GM19372 (cell line): ENCODE measurements around the gene CSNK1G2.
"Not testable (repeated sequence)": the region's sequence is repeated elsewhere in the genome, so short reads cannot be mapped to it uniquely, and the experiment has no call there.

ENCODE experiments used
- ATAC-seq: cut with Tn5 transposase; IDR thresholded peaks from one replicate; pipeline ENCODE4 v1.9.1; 2021; ENCODE audit warnings: mild to moderate bottlenecking, low read depth, moderate library complexity; ENCODE audit not compliant: unreplicated experiment

CSNK1G2 gene

DNA sequence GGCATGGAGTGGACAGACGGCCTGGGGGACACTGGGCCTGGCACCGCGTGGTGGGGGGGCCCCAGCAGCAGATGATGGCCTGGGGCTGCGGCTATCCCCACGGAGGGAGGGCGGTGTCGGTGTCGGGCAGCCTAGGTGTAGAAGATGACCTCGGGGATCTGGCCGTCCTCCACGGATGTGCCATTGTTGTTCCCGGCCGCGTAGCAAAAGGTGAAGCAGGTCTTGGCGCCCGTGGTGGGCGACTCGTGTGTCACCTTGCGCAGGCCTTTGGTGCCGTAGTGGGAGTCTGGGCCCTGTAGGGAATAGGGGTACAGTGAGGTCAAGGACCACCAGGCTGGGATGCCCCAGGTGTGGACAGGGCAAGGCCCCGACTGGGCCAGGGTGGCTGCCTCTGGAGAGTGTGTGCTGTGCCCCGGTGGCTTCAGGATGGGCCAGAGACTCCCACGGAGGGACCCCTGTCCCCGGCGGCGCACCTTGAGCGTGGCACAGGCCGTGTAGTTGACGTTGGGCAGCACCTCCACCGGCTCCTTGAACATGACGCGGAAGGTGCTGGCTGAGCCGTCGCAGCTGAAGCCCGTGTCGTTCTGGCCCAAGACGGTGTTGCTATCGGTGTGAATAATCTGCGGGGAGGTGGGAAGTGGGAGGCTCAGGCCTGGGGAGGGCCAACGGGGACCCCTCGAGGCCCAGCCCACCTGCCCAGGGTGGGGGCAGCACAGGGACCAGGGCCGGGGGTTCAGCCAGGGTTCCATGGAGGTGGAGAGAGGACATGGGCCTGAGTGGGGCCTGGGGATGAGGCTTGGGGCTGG lies 45.6 kb downstream of the CSNK1G2 start:
- no peak for ATAC-seq

DNA sequence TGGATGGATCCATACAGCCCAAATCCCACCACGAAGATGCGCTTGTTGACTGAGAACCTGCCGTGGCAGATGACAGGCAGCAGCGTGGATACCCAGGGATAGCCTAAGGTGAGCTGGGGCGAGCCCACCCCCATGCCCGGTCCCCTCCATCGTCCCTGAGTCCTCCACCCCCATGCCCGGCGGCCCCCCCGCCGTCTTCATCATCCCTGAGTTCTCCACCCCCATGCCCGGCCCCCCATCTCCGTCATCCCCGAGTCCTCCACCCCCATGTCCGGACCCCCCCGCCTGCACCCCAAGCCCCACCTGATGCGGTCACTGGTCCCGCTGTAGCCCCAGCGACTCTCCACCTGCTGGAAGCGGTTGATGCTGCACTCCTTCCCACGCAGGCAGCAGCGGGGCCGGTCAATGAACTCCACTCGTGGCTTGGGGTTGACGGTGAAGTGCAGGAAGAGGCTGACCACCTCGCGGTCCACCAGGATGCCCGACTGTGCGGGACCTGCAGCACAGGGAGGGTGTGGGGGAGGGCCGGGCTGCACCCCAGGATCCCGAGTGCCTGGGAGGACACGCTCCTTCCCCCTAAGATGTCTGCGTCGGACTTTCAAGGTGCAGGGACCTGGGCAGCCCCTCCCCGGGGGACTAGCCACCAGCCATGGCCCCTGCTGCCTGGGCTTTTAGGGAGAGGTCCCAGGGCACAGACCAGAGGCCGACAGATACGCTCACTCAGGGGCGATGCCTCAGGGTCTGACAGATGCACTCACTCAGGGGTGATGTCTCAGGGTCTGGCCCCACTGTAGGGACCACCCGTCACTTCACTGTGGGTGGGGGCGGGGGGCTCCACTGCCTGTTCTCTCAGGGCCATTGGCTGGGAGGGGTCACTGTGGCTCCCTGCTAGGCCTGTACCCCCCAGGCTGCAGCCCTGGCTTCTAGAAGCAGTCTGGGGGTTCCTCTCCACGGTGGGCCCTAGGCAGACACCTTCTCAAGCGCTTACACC lies 46.5 kb downstream of the CSNK1G2 start:
- ATAC-seq, result no peak

DNA sequence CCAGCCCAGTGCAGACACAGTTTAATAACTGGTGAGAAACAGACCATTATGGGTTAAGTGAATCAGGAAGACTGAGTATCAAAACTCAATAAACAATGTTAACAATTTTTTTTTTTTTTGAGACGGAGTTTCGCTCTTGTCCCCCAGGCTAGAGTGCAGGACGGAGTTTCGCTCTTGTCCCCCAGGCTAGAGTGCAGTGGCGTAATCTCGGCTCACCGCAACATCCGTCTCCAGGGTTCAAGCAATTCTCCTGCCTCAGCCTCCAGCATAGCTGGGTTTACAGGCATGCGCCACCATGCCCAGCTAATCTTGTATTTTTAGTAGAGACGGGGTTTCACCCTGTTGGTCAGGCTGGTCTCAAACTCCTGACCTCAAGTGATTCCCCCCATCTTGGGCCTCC lies 47.5 kb downstream of the CSNK1G2 start:
- not testable (repeated sequence) for ATAC-seq

DNA sequence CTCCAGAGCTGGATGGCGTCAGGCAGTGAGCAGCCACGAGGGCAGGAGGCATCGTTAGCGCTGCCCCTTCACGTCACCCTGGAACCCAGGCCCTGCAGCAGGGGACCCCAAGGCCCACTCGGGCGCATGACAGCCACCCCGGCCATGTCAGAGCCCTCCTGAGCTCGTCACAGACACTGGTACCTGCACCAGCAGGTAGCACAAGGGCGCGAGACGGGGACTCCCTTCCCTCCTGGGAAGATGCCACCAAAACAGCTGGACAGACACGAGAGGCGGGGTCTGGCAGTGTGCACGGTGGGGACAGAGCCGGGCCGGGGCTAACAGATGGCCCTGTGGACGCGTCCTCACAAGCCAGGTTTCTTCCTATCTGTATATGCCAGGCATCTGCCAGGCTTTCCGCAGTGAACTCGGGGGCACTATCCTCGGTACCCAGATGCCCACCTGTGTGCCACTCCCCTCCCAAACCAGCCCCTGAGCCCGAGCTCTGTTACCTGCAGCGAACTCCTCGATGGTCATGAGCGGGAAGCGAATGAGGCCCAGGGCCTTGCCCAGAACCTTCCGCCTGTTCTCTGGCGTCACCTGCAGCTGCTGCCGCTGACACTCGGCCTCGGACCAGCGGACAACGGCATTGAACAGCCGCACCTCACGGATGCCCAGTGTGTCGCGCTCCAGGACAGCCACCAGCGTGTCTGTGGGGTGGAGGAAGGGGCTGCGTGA lies 48.7 kb downstream of the CSNK1G2 start:
- ATAC-seq, result no peak

DNA sequence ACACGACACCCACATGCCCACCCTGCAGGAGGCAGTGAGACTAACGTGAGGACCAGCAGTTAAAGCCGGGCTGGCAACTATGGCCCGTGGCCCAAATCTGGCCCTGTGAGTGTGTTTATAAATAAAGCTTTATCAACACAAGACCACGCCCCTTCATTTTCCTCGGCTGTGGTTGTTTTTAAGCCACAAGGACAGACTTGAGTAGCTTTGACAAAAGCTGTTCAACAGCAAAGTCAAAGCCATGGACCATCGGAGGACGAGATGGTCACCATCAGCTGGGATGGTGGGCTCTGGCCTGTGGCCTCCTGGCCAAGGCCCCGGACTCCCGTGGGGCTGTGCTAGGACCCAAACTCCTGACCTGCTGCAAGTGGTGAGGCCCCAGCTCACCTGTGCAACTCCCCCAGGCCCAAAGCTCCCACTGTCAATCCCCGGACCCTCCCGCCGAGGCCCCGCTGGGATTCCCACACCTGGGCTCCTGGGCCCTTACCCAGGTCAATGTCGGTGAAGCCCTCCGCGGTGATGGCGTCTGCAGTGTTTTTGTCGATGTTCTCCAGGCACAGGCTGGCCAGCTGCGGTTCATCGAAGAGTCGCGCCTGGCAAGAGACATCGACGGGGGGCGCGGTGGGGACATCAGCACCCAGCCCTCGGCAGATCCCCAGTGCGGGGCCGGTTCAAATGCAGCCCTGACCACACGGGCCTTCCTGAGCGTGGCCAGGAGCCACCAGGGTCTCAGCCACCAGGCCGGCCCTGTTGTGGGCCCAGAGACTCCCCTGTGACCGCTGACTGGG lies 49.5 kb downstream of the CSNK1G2 start:
- ATAC-seq, result no peak

DNA sequence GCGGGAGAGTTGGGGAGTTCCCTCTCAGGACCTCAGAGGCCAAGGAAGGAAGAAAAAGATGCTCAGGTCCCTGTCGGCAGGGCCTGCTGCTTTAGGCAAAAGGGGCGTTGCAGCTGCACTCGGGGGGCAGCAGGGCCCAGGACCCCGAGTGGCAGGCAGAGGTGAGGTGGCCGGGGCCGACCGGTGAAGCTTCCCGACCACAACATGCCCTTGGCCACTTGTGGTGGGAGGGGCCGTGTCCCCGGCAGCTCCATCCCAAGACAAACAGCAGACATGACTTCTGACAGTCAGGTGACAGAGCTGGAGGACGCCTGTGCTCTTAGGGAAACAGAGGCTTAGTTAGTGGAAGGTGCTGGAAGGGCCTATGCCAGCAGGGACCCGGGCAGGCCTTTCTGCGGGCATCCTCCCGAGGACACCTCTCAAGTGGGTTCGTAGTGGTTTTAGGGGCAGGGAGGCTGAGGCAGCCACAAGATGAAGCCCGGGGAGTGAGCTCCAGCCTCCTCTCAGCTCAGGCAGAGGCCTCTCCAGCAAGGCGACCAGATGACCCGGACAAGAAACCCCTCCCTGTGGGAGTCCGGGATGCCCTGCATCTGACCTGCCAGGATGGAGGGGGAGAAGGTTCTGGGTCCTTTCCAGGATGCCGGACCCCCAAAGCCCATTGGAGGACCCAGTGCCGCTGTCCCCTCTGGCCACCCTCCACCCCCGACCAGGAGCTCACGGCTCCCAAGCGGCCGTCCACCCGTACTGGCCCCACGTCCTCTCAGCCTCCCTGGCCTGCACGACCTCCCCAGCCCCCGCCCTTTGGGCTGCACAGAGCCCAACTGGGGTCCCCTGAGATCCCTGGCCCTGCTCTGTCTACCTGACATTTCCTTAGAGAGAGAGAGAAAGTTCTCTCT lies 50.3 kb downstream of the CSNK1G2 start:
- ATAC-seq, result no peak

DNA sequence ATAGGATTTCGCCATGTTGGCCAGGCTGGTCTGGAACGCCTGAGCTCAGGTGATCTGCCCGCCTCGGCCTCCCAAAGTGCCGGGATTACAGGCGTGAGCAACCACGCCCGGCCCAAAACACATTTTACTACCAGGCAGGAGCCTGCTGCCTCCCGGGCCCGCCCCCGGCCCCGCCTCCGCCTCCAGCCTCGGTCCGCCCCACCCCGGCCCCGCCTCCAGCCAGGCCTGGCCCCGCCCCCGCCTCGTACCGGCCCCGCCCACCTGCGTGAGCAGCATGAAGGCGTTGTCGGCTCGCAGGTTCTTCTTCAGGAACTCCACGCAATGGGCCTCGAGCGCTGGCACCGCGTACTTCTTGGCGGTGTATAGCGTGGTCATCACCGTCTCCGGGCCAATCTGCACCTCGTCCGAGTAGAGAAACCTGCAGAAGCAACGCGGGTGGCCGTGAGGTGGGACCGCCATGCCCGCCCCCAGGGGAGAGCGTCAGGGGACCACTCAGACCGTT lies 51.8 kb downstream of the CSNK1G2 start:
- no peak for ATAC-seq

DNA sequence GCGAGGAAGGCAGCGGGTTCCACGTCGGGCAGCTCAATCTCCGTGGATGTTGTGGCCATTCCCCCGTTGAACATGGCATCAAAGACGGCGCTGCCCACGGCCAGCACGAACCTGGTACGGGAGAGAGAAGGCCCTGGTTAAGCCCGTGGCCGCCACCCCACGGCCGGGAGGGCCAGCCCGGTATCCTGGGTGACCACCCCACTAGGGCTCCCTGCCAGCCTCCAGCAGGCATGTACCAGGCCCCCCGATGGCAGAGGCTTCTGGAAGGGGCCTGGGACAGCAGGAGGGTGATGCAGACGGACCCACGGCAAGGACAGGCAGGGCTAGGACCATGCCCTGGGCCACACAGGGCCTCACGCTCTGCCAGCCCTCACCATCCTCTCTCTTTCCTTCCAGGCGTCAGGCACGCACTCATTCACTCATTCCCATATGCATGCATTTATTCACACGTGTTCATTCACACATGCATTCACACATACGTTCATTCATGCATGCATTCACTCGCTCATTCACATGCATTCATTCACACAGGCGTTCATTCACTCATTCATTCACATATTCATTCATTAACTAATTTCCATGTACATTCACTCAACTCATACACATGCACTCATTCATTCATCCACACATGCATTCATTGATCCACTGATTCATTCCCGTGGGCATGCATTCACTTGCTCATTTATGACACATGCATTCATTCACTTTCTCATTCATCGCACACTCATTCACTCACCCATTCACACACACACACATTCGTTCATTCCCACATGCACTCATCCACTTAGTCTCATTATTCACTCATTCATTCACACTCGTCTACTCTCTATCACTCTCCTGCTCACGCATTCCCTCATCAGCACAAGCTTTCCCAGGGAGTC lies 56.6 kb downstream of the CSNK1G2 start:
- ATAC-seq, result no peak

DNA sequence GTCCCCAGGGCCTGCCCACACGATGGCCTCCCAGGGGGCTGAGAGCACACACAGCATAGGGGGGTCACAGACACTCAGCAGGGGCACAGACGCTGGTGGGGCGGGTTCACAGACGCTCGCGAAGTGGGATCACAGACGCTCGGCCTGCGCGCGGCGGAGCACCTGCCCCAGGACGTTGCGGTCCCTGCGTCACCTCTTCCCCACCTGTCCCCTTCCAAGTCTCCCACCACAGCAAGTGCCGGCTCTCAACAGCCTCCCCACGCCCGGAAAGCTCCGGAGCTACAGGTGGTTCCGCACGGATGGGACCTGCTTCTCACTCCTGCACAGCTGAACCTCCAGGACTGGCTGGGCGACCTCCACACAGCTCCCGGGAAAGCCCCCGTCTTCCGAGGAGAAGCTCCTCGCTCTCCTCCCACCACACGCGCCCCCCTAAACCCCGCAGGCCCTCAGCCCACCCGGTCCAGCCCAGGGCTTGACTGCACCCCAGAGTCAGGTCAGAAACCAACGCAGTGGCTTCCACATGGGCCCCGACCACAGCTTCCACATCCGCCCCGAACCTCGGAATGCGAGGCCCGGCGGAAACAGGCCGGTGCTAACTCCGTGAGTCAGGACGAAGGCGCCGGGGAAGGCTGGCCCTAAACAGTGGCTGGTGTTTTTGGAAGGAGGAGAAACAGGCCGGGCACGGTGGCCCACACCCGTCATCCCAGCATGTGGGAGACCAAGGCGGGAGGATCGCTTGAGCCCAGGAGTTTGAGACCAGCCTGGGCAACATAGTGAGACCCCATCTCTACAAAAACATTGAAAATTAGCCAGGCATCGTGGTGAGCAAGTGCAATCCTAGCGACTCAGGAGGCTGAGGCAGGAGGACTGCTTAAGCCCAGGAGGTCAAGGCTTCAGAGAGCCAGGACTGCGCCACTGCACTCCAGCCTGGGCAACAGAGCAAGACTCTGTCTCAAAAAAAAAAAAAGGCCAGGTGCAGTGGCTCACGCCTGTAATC lies 58.0 kb downstream of the CSNK1G2 start:
- no peak for ATAC-seq

DNA sequence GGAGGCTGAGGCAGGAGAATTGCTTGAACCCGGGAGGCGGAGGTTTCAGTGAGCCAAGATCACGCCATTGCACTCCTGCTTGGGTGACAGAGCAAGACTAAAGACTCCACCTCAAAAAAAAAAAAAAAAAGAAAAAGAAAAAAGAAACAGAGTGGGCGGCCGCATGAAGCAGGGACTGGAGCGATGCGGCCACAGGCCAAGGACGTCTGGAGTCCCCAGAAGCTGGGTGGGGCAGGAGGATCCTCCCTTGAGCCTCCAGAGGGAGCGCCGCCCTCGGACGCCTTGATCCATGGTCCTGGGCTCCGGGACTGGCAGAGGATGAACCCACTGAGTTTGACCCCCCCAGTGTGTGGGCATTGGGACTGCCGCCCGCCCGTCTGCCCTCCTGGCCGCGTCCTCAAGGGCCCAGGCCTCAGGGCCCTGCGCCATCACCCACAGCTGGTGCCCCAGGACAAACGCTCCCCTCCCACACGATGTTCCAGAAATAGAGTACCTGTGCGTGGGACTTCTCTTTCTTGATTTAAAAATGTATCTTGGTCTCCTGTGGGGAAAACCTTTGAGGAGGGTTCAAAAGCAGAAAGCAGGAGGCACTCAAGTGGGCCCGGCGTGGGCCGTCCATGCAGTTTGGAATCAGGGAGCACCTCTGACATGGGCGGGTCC lies 59.0 kb downstream of the CSNK1G2 start:
- no peak for ATAC-seq

DNA sequence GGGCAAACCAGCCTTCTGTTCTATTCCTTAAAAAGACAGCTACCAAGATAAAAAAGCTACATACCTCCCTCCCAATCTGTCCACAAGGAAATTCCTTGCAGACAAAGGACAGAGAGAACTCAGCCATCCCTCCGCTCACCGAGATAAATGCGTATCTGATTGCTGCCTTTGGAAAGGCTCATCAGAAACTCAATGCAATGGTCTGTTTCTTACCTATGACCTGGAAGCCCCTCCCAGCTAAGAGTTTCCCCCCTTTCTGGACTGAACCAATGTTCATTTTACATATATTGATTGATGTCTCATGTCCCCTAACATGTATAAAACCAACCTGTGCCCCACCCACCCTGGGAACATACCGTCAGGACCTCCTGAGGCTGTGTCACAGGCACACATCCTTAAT lies 62.9 kb downstream of the CSNK1G2 start:
- ATAC-seq, result no peak

DNA sequence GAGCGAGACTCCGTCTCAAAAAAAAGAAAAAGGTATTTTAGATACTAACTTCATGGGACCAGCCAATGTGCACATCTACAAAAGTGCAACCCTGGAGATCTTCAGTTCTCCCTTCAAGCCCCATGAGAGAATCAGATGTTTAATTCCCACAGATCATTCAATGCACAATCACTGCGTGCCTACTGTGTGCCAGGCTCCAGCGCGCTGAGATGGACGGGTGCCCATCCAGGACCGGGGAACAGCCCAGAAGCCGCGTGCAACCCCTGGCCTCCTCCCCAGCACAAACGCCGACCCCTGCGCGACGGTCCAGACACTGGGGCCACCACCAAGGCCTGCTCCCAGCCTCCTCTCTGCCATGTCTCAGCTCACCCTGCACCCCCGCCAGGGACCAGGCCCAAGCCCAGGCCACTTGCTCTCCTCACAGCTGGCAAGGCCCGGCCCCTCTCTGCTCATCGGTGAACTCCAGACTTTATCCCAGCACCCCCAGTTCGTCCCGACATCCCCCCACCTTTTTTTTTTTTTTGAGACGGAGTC lies 69.2 kb downstream of the CSNK1G2 start:
- no peak for ATAC-seq

DNA sequence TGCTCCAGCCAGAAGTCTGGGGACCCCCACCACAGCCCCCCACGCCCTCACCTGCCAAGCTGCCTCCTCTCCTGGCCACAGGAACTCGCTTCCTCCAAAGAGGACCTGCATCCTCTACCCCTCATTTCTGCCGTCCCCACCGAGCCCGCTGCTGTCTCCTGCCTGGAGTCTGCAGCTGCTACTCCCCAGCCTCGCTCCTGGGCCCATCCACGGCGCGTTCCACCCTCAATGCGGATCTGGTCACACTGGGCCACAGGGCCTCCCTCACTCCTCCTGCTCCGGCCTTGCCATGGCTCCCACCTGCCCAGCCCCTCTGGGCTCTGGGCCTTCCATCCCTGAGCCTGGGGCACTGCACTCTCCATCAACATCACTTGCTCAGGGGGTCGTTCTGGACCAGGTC lies 70.2 kb downstream of the CSNK1G2 start:
- ATAC-seq, result no peak

DNA sequence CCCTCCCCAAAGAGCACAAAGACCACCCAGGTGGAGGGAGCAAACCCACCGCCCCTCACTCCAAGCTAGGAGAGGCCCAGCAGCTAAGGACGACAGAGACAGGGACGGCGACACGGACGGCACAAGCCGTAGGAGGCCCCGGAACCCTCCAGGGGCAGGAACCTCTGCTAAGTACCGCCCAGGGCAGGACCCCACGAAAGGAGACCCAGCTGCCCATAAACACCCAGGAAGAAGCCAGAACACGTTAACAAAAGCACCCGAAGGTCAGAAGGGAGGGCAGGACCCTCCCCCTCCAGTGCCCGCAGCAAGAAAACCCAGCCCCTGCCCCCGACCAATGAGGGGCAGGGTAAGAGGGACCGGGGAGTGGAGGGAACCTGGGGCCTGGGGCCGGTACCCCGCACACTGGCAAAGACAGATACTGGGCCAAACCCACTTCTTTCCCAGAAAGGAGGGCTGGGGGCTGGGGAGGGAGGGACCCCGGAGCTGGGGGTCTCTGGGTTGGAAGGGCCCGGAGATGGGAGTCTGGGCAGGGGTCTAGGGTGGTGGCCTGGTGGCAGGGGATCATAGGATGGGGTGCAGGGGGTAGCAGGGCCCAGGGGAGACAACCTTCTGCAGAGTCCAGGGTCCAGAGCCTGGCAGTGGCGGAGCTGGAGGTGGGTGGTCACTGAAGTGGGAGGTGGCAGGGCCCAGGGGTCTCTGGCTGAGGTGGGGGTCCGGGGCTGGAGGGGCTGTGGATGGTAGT lies 72.1 kb downstream of the CSNK1G2 start:
- ATAC-seq, result no peak

DNA sequence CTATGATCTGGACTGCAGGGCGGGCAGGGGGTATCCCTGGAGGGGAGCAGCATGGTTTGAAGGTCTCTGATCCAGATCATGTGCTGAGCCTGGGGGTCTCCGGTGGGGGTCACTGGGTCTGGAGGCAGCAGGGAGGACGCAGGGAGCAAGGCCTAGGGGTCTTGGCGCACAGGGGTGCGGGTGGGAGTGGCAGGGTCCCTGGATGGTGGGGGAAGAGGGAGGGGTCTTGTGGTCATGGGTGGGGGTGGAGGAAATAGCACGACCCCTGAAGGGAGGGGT lies 72.7 kb downstream of the CSNK1G2 start:
- no peak for ATAC-seq
